GM13976 (cell line): Measurements from ENCODE around the gene ANKS6.

Experiments used
- DNase-seq: peaks from one replicate; pipeline ENCODE4 v3.0.0; 2012; ENCODE audit warnings: low spot score
- in situ Hi-C: fragments of 300-500 bp; cut with MboI; formaldehyde crosslinking; loops from one replicate; pipeline ENCODE4 v1.12.0; 2022; ENCODE audit warnings: low sequenced_read_pairs, mixed read lengths, inconsistent platforms; ENCODE audit not compliant: unreplicated experiment
- TF ChIP-seq, protein P1 (sequence below): IDR thresholded peaks from 2 replicates; pipeline ENCODE4 v1.5.1; 2012; ENCODE audit warnings: borderline replicate concordance, mild to moderate bottlenecking; ENCODE audit not compliant: insufficient read depth; ENCODE audit errors: extremely low read depth, missing control alignments, control extremely low read depth

The ANKS6 gene

DNA sequence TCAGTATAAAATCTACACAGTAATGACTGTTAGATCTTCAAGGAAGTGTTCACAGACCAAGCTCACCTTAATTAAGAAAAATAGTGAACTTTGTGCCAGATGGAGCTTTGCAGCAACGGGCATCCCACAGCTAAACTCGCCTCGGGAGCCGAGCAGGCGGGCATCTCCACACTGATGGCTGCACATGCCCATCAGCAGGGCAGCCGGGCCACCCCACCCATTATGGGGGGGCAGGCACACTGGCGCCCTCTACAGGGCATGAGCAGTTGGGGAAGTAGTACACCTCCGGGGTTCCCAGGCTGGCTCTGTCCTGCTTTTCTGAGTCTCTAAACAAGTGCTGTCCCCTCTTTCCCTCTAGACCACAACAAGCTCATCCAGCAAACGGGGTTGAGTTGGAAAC lies 21.6 kb downstream of the ANKS6 start:
- in situ Hi-C loops: loop anchor here (10.0 to 25.0 kb wide), 2 partner anchors 237 to 460 kb away; no protein-coding TSS in a partner anchor
- TF ChIP-seq, protein P1, sequence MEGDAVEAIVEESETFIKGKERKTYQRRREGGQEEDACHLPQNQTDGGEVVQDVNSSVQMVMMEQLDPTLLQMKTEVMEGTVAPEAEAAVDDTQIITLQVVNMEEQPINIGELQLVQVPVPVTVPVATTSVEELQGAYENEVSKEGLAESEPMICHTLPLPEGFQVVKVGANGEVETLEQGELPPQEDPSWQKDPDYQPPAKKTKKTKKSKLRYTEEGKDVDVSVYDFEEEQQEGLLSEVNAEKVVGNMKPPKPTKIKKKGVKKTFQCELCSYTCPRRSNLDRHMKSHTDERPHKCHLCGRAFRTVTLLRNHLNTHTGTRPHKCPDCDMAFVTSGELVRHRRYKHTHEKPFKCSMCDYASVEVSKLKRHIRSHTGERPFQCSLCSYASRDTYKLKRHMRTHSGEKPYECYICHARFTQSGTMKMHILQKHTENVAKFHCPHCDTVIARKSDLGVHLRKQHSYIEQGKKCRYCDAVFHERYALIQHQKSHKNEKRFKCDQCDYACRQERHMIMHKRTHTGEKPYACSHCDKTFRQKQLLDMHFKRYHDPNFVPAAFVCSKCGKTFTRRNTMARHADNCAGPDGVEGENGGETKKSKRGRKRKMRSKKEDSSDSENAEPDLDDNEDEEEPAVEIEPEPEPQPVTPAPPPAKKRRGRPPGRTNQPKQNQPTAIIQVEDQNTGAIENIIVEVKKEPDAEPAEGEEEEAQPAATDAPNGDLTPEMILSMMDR: peak; percentile 52
- peak; percentile 66 for DNase-seq

GRCh38 chr9:98773721-98774120 lies 22.6 kb downstream of the ANKS6 start:
- no peak for DNase-seq
- TF ChIP-seq, protein P1: no peak
- in situ Hi-C loops: loop anchor here (10.0 to 25.0 kb wide), 2 partner anchors 236 to 459 kb away; no protein-coding TSS in a partner anchor

DNA sequence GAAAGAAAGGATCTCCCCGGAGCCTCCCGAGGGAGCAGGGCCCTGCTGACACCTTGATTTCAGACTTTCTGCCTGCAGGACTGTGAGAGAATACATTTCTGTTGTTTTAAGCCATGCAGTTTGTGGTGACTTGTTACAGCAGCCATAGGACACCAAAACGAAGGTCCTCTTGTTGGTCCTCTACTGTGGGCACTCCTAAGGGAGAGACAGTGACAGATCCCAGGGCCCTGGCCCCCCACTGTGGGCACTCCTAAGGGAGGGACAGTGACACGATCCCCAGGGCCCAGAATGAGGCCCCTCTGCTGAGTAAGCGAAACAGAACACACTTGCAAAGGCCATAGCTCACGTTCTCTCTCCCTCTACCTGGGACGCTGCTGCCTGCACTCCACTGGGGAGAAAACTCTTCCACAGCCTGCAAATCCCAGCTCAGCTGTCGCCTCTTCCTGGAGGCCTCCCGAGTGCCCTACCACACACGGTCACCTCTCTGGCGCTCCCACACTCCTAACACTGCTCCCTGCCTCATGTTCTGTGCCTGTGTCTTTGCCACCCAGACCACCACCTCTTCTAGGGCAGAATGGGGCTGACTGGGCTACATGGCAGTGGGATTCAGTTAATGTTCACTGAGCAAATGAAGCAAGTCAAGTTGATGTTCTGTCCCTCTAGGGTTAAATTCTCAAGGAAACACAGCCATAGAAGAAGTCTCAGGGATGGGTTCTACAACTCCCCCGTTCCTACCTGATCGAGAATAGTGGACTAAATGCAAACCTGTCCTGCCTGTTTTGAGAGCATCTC lies 23.8 kb downstream of the ANKS6 start:
- TF ChIP-seq, protein P1: no peak
- in situ Hi-C loops: loop anchor here (10.0 to 25.0 kb wide), 2 partner anchors 235 to 458 kb away; no protein-coding TSS in a partner anchor
- DNase-seq: no peak

DNA sequence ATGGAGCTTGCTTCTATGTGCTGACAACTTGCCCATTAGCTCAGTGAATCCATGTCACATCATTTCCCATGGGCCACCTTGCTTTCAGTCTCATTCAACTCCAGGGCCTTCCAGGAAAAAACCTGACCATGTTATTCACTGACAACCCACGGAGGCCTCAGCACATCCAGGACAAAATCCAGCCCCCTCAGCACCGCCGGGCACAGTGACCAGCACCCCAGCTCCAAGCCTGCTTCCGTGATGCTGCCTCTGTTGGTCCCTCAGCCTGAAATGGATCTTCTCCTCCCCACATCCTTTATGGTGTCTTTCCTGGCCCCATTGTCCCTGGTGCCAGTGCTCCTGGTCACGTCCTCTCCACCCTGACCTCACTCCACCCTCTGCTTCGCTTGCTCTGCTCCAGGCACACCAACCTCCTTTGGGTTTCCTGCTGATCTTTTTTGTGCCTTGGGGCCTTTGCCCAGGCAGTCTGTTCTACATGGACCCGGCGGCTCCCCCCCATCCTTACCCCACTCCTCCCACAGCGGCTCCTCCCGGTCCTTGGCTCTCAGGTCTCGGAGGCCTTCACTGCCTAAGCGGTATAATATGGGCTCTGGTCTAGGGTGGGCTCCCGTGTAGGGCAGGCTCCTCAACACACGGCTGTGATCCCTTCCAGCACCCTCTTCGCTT lies 25.0 kb downstream of the ANKS6 start:
- in situ Hi-C loops: loop anchor here (10.0 to 25.0 kb wide), 2 partner anchors 234 to 457 kb away; no protein-coding TSS in a partner anchor
- no peak for DNase-seq
- TF ChIP-seq, protein P1: no peak

- in situ Hi-C loops: loop anchor here (10.0 to 25.0 kb wide), 2 partner anchors 233 to 456 kb away; no protein-coding TSS in a partner anchor
- TF ChIP-seq, protein P1: no peak
- DNase-seq: no peak
Measured at GRCh38 chr9:98770717-98771116, 25.6 kb downstream of the ANKS6 start.

GRCh38 chr9:98768344-98768743 lies 28.0 kb downstream of the ANKS6 start:
- in situ Hi-C loops: loop anchor here (25.0 kb wide), 1 partner anchor 231 kb away; no protein-coding TSS in a partner anchor
- TF ChIP-seq, protein P1: no peak
- DNase-seq: no peak
